ENCODE measurements around the gene MORC2. TPM values are rescaled to one million over a fixed set of nuclear protein-coding genes. Genes with fewer than 3 reads are reported as not detected.

MORC2 gene
- total RNA-seq, 4 donors from 2014 or later, result 20.2 to 31.2 (median 27.7) TPM

DNA sequence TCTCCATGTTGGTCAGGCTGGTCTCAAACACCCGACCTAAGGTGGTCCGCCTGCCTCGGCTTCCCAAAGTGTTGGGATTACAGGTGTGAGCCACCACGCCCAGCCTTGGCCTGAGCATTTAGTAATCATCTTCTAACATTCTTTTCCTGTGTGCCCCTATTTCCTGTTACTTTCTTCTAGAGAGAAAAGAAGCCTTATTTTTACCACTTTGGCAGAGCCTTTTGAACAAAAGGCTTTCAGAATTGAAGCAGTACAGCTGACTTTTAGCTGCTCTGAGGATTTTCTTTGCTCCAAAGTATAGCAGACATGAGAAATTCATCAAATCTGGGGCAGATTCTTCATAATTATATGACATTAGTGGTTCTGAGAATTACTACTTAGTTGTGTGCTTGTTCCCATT is 13.4 kb downstream of the MORC2 start:
- H3K27ac ChIP-seq, result no peak overlapping the region
- H3K4me3 ChIP-seq, result no peak overlapping the region
- ATAC-seq, result no peak
- no peaks in the 10 kb centered on the region for H3K27me3 ChIP-seq
- H3K4me1 ChIP-seq, result no peaks in the 10 kb centered on the region
- no peak for DNase-seq
- in situ Hi-C loops (cut with MboI; ENCODE audit: low sequenced_read_pairs in 4 of 4) (loop anchor here in 1 of 4 donors (10.0 kb wide), 1 partner anchor 190 kb away; the partner anchor contains the start of gene PLA2G3), intact Hi-C loops (cut with DNase I; ENCODE audit: low total_unique reads) (no loop called here)
- no peaks in the 10 kb centered on the region for H3K9me3 ChIP-seq
- TF ChIP-seq, protein P1, sequence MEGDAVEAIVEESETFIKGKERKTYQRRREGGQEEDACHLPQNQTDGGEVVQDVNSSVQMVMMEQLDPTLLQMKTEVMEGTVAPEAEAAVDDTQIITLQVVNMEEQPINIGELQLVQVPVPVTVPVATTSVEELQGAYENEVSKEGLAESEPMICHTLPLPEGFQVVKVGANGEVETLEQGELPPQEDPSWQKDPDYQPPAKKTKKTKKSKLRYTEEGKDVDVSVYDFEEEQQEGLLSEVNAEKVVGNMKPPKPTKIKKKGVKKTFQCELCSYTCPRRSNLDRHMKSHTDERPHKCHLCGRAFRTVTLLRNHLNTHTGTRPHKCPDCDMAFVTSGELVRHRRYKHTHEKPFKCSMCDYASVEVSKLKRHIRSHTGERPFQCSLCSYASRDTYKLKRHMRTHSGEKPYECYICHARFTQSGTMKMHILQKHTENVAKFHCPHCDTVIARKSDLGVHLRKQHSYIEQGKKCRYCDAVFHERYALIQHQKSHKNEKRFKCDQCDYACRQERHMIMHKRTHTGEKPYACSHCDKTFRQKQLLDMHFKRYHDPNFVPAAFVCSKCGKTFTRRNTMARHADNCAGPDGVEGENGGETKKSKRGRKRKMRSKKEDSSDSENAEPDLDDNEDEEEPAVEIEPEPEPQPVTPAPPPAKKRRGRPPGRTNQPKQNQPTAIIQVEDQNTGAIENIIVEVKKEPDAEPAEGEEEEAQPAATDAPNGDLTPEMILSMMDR (IDR thresholded peaks at IDR 0.05 in 4 of 5, conservative IDR thresholded peaks at IDR 0.05 in 1 of 5), result no peak
- no peak for TF ChIP-seq POLR2A (IDR thresholded peaks at IDR 0.05)
- H3K36me3 ChIP-seq, result peaks cover 0 to 46% of the 10 kb centered on the region in 2 donors

DNA sequence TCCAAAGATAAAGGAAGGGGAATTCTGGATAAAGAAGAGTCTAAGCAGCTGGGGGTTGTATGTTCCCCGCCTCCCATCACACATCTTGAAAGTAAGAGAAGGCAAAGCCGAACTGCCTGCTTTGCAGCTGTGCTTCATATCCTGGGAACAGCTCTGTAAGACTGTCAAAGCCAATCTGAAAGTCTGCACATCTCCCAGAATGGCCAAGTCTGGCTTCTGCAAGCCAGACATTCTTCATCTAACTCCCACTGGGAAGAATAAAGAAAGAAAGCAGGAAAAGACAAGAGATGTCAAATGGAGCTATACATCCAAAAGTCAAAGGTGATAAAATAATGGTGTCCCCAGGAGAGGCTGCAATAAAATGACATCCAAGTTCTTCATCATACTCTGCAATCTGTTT is 15.4 kb downstream of the MORC2 start:
- H3K36me3 ChIP-seq, result peaks cover 0 to 65% of the 10 kb centered on the region in 2 donors
- H3K27ac ChIP-seq, result no peak overlapping the region
- no peaks in the 10 kb centered on the region for H3K9me3 ChIP-seq
- intact Hi-C loops (cut with DNase I; ENCODE audit: low total_unique reads) (loop anchor here (5.0 kb wide), 1 partner anchor 279 kb away; no protein-coding TSS in a partner anchor), in situ Hi-C loops (cut with MboI; ENCODE audit: low sequenced_read_pairs in 4 of 4) (loop anchor here in 1 of 4 donors (5.0 to 10.0 kb wide), 2 partner anchors 134 to 192 kb away; partner anchors contain the start of gene PLA2G3)
- H3K4me1 ChIP-seq, result peaks cover 0 to 7% of the 10 kb centered on the region in 2 donors
- TF ChIP-seq, protein P1 (IDR thresholded peaks at IDR 0.05 in 4 of 5, conservative IDR thresholded peaks at IDR 0.05 in 1 of 5), result no peak
- no peak for TF ChIP-seq POLR2A (IDR thresholded peaks at IDR 0.05)
- no peak for DNase-seq
- no peaks in the 10 kb centered on the region for H3K27me3 ChIP-seq
- no peak for ATAC-seq
- H3K4me3 ChIP-seq, result no peak overlapping the region

DNA sequence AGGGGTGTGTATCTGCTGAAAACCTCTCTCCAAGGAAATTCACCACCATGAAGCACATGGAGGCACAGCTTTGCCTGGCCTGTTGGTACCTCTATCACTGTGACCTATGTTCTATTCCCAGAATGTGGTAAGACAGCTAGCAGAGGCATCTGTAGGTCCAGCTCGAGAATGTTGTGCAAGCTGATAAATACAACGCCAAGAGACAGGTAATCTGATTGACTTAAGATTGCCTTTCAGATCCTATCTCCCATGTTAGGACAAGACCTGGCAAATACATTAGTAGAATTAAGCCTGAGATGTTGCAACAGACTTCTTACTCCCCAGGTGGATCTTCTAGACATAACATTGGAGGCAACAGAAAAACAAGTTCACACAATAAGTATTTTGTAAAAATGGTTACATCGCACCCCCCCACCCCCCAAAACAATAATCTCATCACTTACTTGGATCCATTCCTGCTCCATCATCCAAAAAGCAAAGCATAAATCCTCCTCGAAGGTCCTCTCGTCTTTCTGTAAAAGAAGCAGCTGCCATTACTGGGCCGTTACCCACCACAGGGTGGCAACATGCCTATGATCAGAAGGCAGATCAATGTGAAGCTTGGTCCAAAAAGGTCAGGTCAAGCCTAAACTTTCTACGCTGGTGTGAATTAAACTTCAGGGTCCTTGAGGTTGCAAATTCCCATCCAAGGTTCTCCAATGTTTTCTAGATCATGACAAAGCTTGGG is 18.5 kb downstream of the MORC2 start:
- intact Hi-C loops (cut with DNase I; ENCODE audit: low total_unique reads), result loop anchor here (5.0 kb wide), 2 partner anchors 197 to 282 kb away; no protein-coding TSS in a partner anchor
- no peak for DNase-seq
- no peaks in the 10 kb centered on the region for H3K27me3 ChIP-seq
- H3K27ac ChIP-seq, result no peak overlapping the region
- no peaks in the 10 kb centered on the region for H3K9me3 ChIP-seq
- ATAC-seq, result no peak
- in situ Hi-C loops (cut with MboI; ENCODE audit: low sequenced_read_pairs in 4 of 4), result loop anchor here in 2 of 4 donors (5.0 to 10.0 kb wide), 3 partner anchors 137 to 205 kb away; partner anchors contain the start of gene PLA2G3 (in 1 of the 2)
- no peak for TF ChIP-seq POLR2A (IDR thresholded peaks at IDR 0.05)
- TF ChIP-seq, protein P1 (IDR thresholded peaks at IDR 0.05 in 4 of 5, conservative IDR thresholded peaks at IDR 0.05 in 1 of 5), result no peak
- H3K36me3 ChIP-seq, result peaks cover 0 to 77% of the 10 kb centered on the region in 2 donors
- H3K4me3 ChIP-seq, result no peak overlapping the region
- H3K4me1 ChIP-seq, result peaks cover 0 to 14% of the 10 kb centered on the region in 2 donors

GRCh38 chr22:30948930-30949342 is 19.6 kb downstream of the MORC2 start:
- Histone ChIP-seq H3K27ac (no peak overlapping the region), H3K36me3 (peaks cover 0 to 81% of the 10 kb centered on the region in 2 donors), H3K4me1 (peaks cover 0 to 14% of the 10 kb centered on the region in 2 donors), H3K27me3 (no peaks in the 10 kb centered on the region), H3K9me3 (no peaks in the 10 kb centered on the region), H3K4me3 (no peak overlapping the region)
- no peak for ATAC-seq
- no peak for TF ChIP-seq POLR2A (IDR thresholded peaks at IDR 0.05)
- TF ChIP-seq, protein P1 (IDR thresholded peaks at IDR 0.05 in 4 of 5, conservative IDR thresholded peaks at IDR 0.05 in 1 of 5), result no peak
- intact Hi-C loops (cut with DNase I; ENCODE audit: low total_unique reads) (loop anchor here (5.0 kb wide), 1 partner anchor 198 kb away; no protein-coding TSS in a partner anchor), in situ Hi-C loops (cut with MboI; ENCODE audit: low sequenced_read_pairs in 4 of 4) (loop anchor here in 1 of 4 donors (10.0 kb wide), 1 partner anchor 206 kb away; no protein-coding TSS in a partner anchor)
- DNase-seq, result no peak

All from gastrocnemius medialis (tissue), 4 donors.